Endothelial cell (in vitro differentiated cells): ENCODE results near the gene AGT. TPM values are rescaled to one million over a fixed set of nuclear protein-coding genes. Genes with fewer than 3 reads are reported as not detected.

ENCODE experiments used
- DNase-seq: peaks from one replicate; pipeline ENCODE4 v3.0.0; 2021; ENCODE audit warnings: low spot score
- H3K27ac Mint-ChIP-seq: one replicate; pipeline ENCODE4 v1.8.0; 2021; ENCODE audit warnings: mixed read lengths, inconsistent platforms; ENCODE audit not compliant: unreplicated experiment
- H3K27me3 Mint-ChIP-seq: one replicate; pipeline ENCODE4 v1.8.0; 2021; ENCODE audit warnings: mild to moderate bottlenecking, moderate library complexity, mixed read lengths, inconsistent platforms; ENCODE audit not compliant: unreplicated experiment
- H3K36me3 Mint-ChIP-seq: one replicate; pipeline ENCODE4 v1.8.0; 2021; ENCODE audit warnings: mild to moderate bottlenecking, low read depth, mixed read lengths, inconsistent platforms; ENCODE audit not compliant: unreplicated experiment
- H3K4me1 Mint-ChIP-seq: one replicate; pipeline ENCODE4 v1.8.0; 2021; ENCODE audit warnings: mild to moderate bottlenecking, mixed read lengths, inconsistent platforms; ENCODE audit not compliant: unreplicated experiment
- H3K4me3 Mint-ChIP-seq: one replicate; pipeline ENCODE4 v1.8.0; 2021; ENCODE audit warnings: mild to moderate bottlenecking, mixed read lengths, inconsistent platforms; ENCODE audit not compliant: unreplicated experiment
- H3K9me3 Mint-ChIP-seq: one replicate; pipeline ENCODE4 v1.8.0; 2021; ENCODE audit warnings: mixed read lengths, inconsistent platforms; ENCODE audit not compliant: unreplicated experiment
- long read RNA-seq: library from polyadenylated mRNA; unstranded; transcript quantifications from one replicate; pipeline ENCODE4 v2.0.0, GENCODE V29; 2020; ENCODE audit not compliant: unreplicated experiment
- total RNA-seq: library from RNA; stranded (reverse); fragmentation: NEBNext Ultra II Directional; extraction: Animal tissue kit (Norgen Biotek cat#: 25700); gene quantifications from one replicate; pipeline ENCODE4 v1.2.1, GENCODE V29; 2021; ENCODE audit not compliant: unreplicated experiment
- TF ChIP-seq, protein P1 (sequence below): fragments of 200-600 bp; sonication (generic); IDR thresholded peaks from one replicate; pipeline ENCODE4 v1.5.0; 2021; ENCODE audit warnings: antibody characterized with exemption; ENCODE audit not compliant: unreplicated experiment

Gene AGT
- total RNA-seq = not detected
- long read RNA-seq = 0 reads

DNA sequence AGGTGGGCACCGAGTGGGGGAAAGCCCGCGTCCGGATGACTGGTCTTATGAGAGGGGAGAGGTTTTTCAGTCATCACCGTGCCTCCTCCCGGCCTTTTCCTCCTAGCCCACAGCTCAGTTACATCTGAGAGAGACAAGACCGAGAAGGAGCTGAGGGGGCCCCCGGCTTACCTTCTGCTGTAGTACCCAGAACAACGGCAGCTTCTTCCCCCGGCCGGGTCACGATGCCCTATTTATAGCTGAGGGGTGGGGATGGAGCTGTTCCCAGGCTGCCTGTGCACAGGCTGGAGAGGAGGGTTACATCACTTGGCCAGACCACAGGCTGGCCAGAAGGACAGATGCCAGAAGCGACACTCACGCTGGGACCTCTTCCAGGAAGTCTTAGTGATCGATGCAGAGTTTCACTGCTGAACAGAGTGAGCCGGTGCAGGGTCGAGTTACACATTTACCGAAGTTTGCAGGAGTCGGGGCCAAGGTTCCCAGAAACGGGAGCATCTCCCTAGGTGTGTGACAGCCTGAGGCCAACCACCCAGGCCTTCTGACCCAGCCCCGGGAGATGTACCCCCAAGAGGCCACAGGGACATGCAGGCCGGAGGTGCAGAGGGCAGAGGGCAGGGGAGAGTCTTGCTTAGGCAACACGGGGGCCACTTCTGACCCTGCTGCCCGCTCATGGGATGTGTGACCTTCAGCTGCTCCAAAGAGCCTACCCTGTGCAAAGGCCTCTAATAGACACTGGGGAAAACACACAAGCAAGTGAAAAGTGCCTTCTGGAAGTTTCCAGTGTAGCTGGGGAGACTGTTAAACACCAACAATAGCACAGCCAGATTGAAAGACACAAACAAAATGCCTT lies at the start of gene AGT:
Gene AGT, minus strand, starts transcription at position 208 of the 850 bp plus-strand sequence. CDS start 3,299 bp downstream, outside the sequence.
- H3K4me3 Mint-ChIP-seq = no peak within 1 kb of the TSS
- no peak within 1 kb of the TSS for H3K27ac Mint-ChIP-seq
- TF ChIP-seq, protein P1, sequence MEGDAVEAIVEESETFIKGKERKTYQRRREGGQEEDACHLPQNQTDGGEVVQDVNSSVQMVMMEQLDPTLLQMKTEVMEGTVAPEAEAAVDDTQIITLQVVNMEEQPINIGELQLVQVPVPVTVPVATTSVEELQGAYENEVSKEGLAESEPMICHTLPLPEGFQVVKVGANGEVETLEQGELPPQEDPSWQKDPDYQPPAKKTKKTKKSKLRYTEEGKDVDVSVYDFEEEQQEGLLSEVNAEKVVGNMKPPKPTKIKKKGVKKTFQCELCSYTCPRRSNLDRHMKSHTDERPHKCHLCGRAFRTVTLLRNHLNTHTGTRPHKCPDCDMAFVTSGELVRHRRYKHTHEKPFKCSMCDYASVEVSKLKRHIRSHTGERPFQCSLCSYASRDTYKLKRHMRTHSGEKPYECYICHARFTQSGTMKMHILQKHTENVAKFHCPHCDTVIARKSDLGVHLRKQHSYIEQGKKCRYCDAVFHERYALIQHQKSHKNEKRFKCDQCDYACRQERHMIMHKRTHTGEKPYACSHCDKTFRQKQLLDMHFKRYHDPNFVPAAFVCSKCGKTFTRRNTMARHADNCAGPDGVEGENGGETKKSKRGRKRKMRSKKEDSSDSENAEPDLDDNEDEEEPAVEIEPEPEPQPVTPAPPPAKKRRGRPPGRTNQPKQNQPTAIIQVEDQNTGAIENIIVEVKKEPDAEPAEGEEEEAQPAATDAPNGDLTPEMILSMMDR = no peak
- H3K4me1 Mint-ChIP-seq = peaks cover 2% of the 10 kb centered on the region
- no peaks in the 10 kb centered on the region for H3K36me3 Mint-ChIP-seq
- H3K27me3 Mint-ChIP-seq = peaks cover 9% of the 10 kb centered on the region
- no peak for DNase-seq
- H3K9me3 Mint-ChIP-seq = no peaks in the 10 kb centered on the region

DNA sequence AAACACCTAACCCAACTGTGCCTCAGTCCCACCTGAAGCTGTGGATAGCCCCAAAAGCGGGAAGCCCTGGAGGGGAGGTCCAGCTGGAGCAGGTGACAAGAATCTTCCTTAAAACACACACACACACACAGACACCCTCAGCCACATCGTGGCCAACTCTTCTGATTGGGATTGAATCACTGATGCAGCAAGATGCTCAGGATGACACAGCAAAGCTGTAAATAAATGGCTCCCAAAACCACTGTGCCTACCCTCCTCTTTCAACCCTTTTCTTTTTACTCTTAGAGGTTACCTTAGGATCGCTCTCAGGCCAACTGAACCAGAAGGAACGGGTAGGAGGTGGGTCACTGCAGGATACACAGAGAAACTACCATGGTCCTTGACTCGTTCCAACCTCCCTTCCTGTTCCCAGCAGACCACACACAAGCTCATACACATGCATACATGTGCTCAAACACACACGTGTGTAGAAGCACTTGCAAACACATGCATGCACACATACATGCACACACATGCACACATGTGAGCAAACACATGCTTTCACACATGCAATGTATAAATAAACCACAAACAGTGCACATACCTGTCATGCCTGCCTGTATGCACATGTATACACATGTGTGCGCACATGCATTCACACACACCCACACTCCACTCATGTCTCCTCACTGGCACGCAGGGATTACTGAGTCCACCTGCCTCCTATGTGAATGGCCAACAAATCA lies 47.7 kb upstream of the AGT start:
- Mint-ChIP-seq H3K4me1 (no peaks in the 10 kb centered on the region), H3K36me3 (no peaks in the 10 kb centered on the region), H3K4me3 (no peak overlapping the region), H3K27me3 (peaks cover 2% of the 10 kb centered on the region), H3K27ac (no peak overlapping the region), H3K9me3 (no peaks in the 10 kb centered on the region)
- no peak for DNase-seq
- TF ChIP-seq, protein P1 = no peak

DNA sequence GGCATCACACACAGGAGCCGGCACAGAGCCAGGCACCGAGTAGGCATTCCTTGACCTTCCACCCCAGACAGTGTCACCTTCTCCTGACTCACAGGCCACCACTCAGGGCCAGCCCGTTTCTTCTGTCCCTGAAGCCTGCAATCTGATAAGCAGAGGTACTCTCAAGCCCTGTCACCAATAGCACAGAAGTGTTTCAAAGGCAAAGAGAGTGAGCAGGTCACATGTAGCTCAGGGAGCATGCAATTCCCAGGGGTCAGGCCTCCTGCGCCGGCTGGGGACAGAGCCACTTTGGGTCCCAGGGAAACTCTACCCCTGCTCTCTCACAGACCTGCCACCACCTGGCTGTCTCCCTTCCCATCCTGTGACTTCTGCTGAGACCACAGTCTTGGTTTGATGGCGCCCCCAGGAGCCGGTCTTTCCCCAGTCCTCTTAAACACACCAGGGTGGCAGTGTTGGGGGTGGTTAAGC lies 46.5 kb upstream of the AGT start:
- Mint-ChIP-seq H3K27me3 (peaks cover 2% of the 10 kb centered on the region), H3K36me3 (no peaks in the 10 kb centered on the region), H3K9me3 (no peaks in the 10 kb centered on the region), H3K27ac (no peak overlapping the region), H3K4me3 (no peak overlapping the region), H3K4me1 (no peaks in the 10 kb centered on the region)
- no peak for DNase-seq
- TF ChIP-seq, protein P1 = no peak

DNA sequence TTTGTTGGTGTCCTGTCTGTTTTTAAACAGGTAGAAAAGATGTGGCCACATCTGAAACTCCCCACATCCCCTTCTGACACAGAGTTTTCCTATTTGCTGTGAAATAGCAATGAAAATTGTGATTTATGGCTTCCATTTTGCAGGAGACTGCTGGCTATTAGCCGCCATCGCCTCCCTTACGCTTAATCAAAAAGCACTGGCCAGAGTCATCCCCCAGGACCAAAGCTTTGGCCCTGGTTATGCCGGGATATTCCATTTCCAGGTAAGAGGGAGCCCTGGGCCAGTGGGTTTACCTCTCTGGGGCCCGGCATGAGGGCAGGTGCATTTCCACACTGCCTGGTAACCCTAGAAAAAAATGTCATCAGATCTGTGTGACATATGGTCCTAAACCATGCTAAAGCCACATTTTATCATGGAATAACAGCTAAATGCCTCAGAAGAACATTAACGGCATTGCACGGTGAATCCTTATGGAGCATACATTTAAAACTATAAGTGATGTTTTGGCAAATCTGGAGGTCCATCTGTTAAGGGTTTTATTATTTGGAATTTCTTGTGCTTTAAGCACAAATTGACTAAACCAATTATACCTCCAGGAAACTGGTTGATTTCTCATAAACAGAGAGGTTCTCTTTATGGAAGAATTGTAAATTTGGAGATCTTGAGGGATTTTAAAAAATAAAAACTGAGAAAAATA lies 45.6 kb upstream of the AGT start:
- H3K27ac Mint-ChIP-seq = no peak overlapping the region
- TF ChIP-seq, protein P1 = no peak
- no peak for DNase-seq
- no peak overlapping the region for H3K4me3 Mint-ChIP-seq
- peaks cover 2% of the 10 kb centered on the region for H3K27me3 Mint-ChIP-seq
- H3K36me3 Mint-ChIP-seq = no peaks in the 10 kb centered on the region
- H3K9me3 Mint-ChIP-seq = no peaks in the 10 kb centered on the region
- no peaks in the 10 kb centered on the region for H3K4me1 Mint-ChIP-seq
